HCT116 (cell line): Measurements from ENCODE around the gene SIN3B. TPM values are rescaled to one million over a fixed set of nuclear protein-coding genes. Genes with fewer than 3 reads are reported as not detected.

Source experiments
- ATAC-seq: fragments of 200-7000 bp; cut with Tn5 transposase; 2 replicates; pipeline ENCODE4 v1.9.1; 2020; ENCODE audit warnings: mild to moderate bottlenecking, moderate library complexity
- BruUV-seq: library from RNA; stranded (reverse); fragments of 400-500 nt; replicated peaks from 2 replicates; lab custom pipeline; 2021; lab: Mats Ljungman, UMichigan
- CTCF ChIA-PET: fragments of 300-600 bp; sonication (Branson Sonifier 250); formaldehyde crosslinking; loops from one replicate; lab custom pipeline; 2021; ENCODE audit warnings: antibody characterized with exemption; lab: Charles Lee
- POLR2A ChIA-PET: fragments of 300-600, 350-600 bp; sonication (Branson Sonifier 250); formaldehyde crosslinking; loops from one replicate; lab custom pipeline; 2021; ENCODE audit warnings: antibody characterized with exemption; lab: Charles Lee
- RAD21 ChIA-PET, 2 experiments: fragments of 300-600 bp; sonication (Branson Sonifier 250); formaldehyde crosslinking; loops; one replicate each; lab custom pipeline; 2023; ENCODE audit warnings: low total read pairs in 2 of 2; ENCODE audit not compliant: uncharacterized antibody in 2 of 2, unreplicated experiment in 2 of 2, low non-redundant PET in 1 of 2; lab: Charles Lee
- DNase-seq: peaks from one replicate; pipeline ENCODE4 v3.0.0-alpha.2; 2010; ENCODE audit warnings: low read depth, low spot score
- H2AFZ ChIP-seq: fragments of 200-600 bp; shearing (Covaris generic), sonication (generic); 2 replicates; pipeline ENCODE4 v1.6.1; 2017; ENCODE audit warnings: low read depth, mixed run types, mixed read lengths, antibody characterized with exemption, low read length; ENCODE audit not compliant: poor library complexity, severe bottlenecking
- H3K27ac ChIP-seq: 2 replicates; pipeline ENCODE4 v1.5.1; 2012; ENCODE audit warnings: low read depth, low read length
- H3K27me3 ChIP-seq: fragments of 200-600 bp; sonication (generic); 2 replicates; pipeline ENCODE4 v1.6.1; 2016; ENCODE audit warnings: mixed run types, low read length, mixed read lengths; ENCODE audit not compliant: insufficient read depth
- H3K36me3 ChIP-seq, 2 experiments: fragments of 200-500 bp in 1 of 2; fragments of 200-600 bp in 1 of 2; sonication (Bioruptor generic) in 1 of 2; sonication (generic) in 1 of 2; 2 replicates each; pipeline versions ENCODE4 v1.5.1 to v1.6.1; 2014 to 2016; ENCODE audit warnings: low read length in 2 of 2, inconsistent platforms in 1 of 2, mixed read lengths in 1 of 2, mixed run types in 1 of 2; ENCODE audit not compliant: insufficient read depth in 2 of 2, control insufficient read depth in 1 of 2
- H3K4me1 ChIP-seq, 2 experiments: fragments of 200-600 bp in 1 of 2; sonication (generic) in 1 of 2; 2 replicates each; pipeline versions ENCODE4 v1.5.1 to v1.6.1; 2012 to 2017; ENCODE audit warnings: low read length in 2 of 2, inconsistent platforms in 1 of 2, mild to moderate bottlenecking in 1 of 2, mixed read lengths in 1 of 2, mixed run types in 1 of 2, moderate library complexity in 1 of 2; ENCODE audit not compliant: insufficient read depth in 2 of 2, control insufficient read depth in 1 of 2
- H3K4me2 ChIP-seq: fragments of 200-600 bp; sonication (generic); 2 replicates; pipeline ENCODE4 v1.6.1; 2017; ENCODE audit warnings: mixed run types, low read length, mixed read lengths
- H3K4me3 ChIP-seq, 2 experiments: fragments of 200-600 bp in 1 of 2; sonication (generic) in 1 of 2; replicated peaks in 1 of 2; 2 replicates each; pipeline ENCODE4 v1.5.1; 2011 to 2016; ENCODE audit warnings: low read length in 2 of 2, control low read depth in 1 of 2, low read depth in 1 of 2, mild to moderate bottlenecking in 1 of 2, mixed read lengths in 1 of 2, mixed run types in 1 of 2
- H3K79me2 ChIP-seq: fragments of 200-600 bp; sonication (generic); 2 replicates; pipeline ENCODE4 v1.6.1; 2017; ENCODE audit warnings: mild to moderate bottlenecking, mixed run types, low read length, moderate library complexity, mixed read lengths; ENCODE audit not compliant: insufficient read depth
- H3K9ac ChIP-seq: fragments of 200-600 bp; sonication (generic); 2 replicates; pipeline ENCODE4 v1.6.1; 2016; ENCODE audit warnings: low read length, mixed read lengths
- H3K9me2 ChIP-seq: fragments of 200-600 bp; sonication (generic), shearing (Covaris generic); 2 replicates; pipeline ENCODE4 v1.6.1; 2017; ENCODE audit warnings: mixed run types, mild to moderate bottlenecking, moderate library complexity; ENCODE audit not compliant: insufficient read depth
- H3K9me3 ChIP-seq, 2 experiments: fragments of 200-500 bp in 1 of 2; fragments of 200-600 bp in 1 of 2; sonication (Bioruptor generic) in 1 of 2; sonication (generic) in 1 of 2; 2 replicates each; pipeline ENCODE4 v1.6.1; 2014 to 2017; ENCODE audit warnings: low read length in 2 of 2, mixed read lengths in 2 of 2, inconsistent platforms in 1 of 2, low read depth in 1 of 2, mild to moderate bottlenecking in 1 of 2, mixed run types in 1 of 2, moderate library complexity in 1 of 2; ENCODE audit not compliant: control insufficient read depth in 1 of 2, insufficient read depth in 1 of 2
- H4K20me1 ChIP-seq: fragments of 200-600 bp; sonication (generic), shearing (Covaris generic); 2 replicates; pipeline ENCODE4 v1.6.1; 2017; ENCODE audit warnings: mixed run types, mild to moderate bottlenecking, moderate library complexity; ENCODE audit not compliant: insufficient read depth
- CBX3 ChIP-seq: IDR thresholded peaks from 2 replicates; pipeline ENCODE4 v1.6.1; 2012; ENCODE audit warnings: low read depth
- CEBPB ChIP-seq: IDR thresholded peaks from 2 replicates; pipeline ENCODE4 v1.6.1; 2012; ENCODE audit warnings: low read depth
- CTCF ChIP-seq, 3 experiments: fragments of 200-600 bp in 1 of 3; sonication (generic) in 1 of 3; IDR thresholded peaks in 2 of 3; conservative IDR thresholded peaks in 1 of 3; 2 replicates each; pipeline ENCODE4 v1.5.1; 2012 to 2017; ENCODE audit warnings: low read depth in 2 of 3, low read length in 2 of 3, antibody characterized with exemption in 1 of 3, borderline replicate concordance in 1 of 3, control low read depth in 1 of 3, mild to moderate bottlenecking in 1 of 3, mixed read lengths in 1 of 3, mixed run types in 1 of 3, moderate library complexity in 1 of 3; ENCODE audit not compliant: insufficient read depth in 1 of 3
- ELF1 ChIP-seq: IDR thresholded peaks from 2 replicates; pipeline ENCODE4 v1.6.1; 2012; ENCODE audit warnings: low read depth, borderline replicate concordance
- EZH2 ChIP-seq: fragments of 200-600 bp; sonication (generic); IDR thresholded peaks from 2 replicates; pipeline ENCODE4 v1.6.1; 2017; ENCODE audit warnings: antibody characterized with exemption, mixed run types
- EZH2phosphoT487 ChIP-seq: fragments of 200-600 bp; IDR thresholded peaks from 2 replicates; pipeline ENCODE4 v1.6.1; 2018; ENCODE audit warnings: antibody characterized with exemption, borderline replicate concordance
- FOSL1 ChIP-seq: IDR thresholded peaks from 2 replicates; pipeline ENCODE4 v1.6.1; 2012; ENCODE audit warnings: low read depth
- JUND ChIP-seq: IDR thresholded peaks from 2 replicates; pipeline ENCODE4 v1.6.1; 2012
- POLR2A ChIP-seq: IDR thresholded peaks from 2 replicates; pipeline ENCODE4 v1.7.0; 2011; ENCODE audit warnings: borderline replicate concordance; ENCODE audit not compliant: insufficient read depth, insufficient read length; ENCODE audit errors: extremely low read depth
- POLR2AphosphoS5 ChIP-seq: IDR thresholded peaks from 2 replicates; pipeline ENCODE4 v1.6.1; 2011; ENCODE audit warnings: mild to moderate bottlenecking, low read depth, low read length, moderate library complexity
- RAD21 ChIP-seq: IDR thresholded peaks from 2 replicates; pipeline ENCODE4 v1.6.1; 2012; ENCODE audit warnings: low read depth, mild to moderate bottlenecking
- SIN3A ChIP-seq: IDR thresholded peaks from 2 replicates; pipeline ENCODE4 v1.6.1; 2012; ENCODE audit warnings: low read depth
- SP1 ChIP-seq: IDR thresholded peaks from 2 replicates; pipeline ENCODE4 v1.6.1; 2012; ENCODE audit warnings: low read depth
- SRF ChIP-seq: IDR thresholded peaks from 2 replicates; pipeline ENCODE4 v1.6.1; 2012; ENCODE audit warnings: low read depth
- TCF7L2 ChIP-seq: IDR thresholded peaks from 2 replicates; pipeline ENCODE4 v1.7.0; 2011; ENCODE audit warnings: borderline replicate concordance, inconsistent platforms; ENCODE audit not compliant: insufficient read depth, insufficient read length; ENCODE audit errors: extremely low read depth
- YY1 ChIP-seq: IDR thresholded peaks from 2 replicates; pipeline ENCODE4 v1.6.1; 2011; ENCODE audit warnings: low read length, low read depth, moderate library complexity, mild to moderate bottlenecking; ENCODE audit not compliant: insufficient replicate concordance; ENCODE audit errors: extremely low read depth
- ZBTB33 ChIP-seq: IDR thresholded peaks from 2 replicates; pipeline ENCODE4 v1.6.1; 2011; ENCODE audit warnings: mild to moderate bottlenecking, low read length, moderate library complexity; ENCODE audit not compliant: insufficient replicate concordance; ENCODE audit errors: extremely low read depth
- ZFX ChIP-seq: fragments of 450-650 bp; IDR thresholded peaks from 2 replicates; pipeline ENCODE4 v1.6.1; 2017
- intact Hi-C: fragments of 100-400 bp; cut with micrococcal nuclease; formaldehyde crosslinking; loops from 2 replicates; pipeline ENCODE4 v1.10.0; 2022
- total RNA-seq: library from RNA; stranded (reverse); gene quantifications from one replicate; pipeline ENCODE4 v1.2.1, GENCODE V29; 2021; ENCODE audit not compliant: unreplicated experiment
- TF ChIP-seq, protein P1 (sequence below): IDR thresholded peaks from 2 replicates; pipeline ENCODE4 v1.6.1; 2012

SIN3B gene
- total RNA-seq, 1 experiment from 2014 or later: 59.9 TPM

- TF ChIP-seq POLR2A (no peak), SP1 (no peak), CEBPB (no peak), YY1 (no peak), TCF7L2 (no peak), EZH2 (no peak), CBX3 (no peak), SIN3A (no peak), JUND (no peak), CTCF (IDR thresholded peaks at IDR 0.05 in 2 of 3, conservative IDR thresholded peaks at IDR 0.05 in 1 of 3; ENCODE audit: borderline replicate concordance in 1 of 3, insufficient read depth in 1 of 3, low read depth in 2 of 3, low read length in 2 of 3) (no peak), ZFX (no peak)
- TF ChIP-seq, all 23 proteins: peak for 0
Measured at GRCh38 chr19:16837035-16837362, 7.8 kb downstream of the SIN3B start (continued).

GRCh38 chr19:16841391-16841926, 12.3 kb downstream of the SIN3B start:
- Histone ChIP-seq H3K9ac (no peak overlapping the region), H3K4me3 (no peak overlapping the region), H2AFZ (no peak overlapping the region), H3K36me3 (peaks cover 22 to 40% of the 10 kb centered on the region in 2 experiments; a peak in 3 of 4 replicates), H4K20me1 (no peaks in the 10 kb centered on the region), H3K4me2 (no peak overlapping the region), H3K79me2 (peaks cover 26% of the 10 kb centered on the region; the same call in 1 of the 2 replicates), H3K27me3 (no peaks in the 10 kb centered on the region), H3K9me3 (no peaks in the 10 kb centered on the region), H3K27ac (no peak overlapping the region), H3K4me1 (no peaks in the 10 kb centered on the region), H3K9me2 (no peaks in the 10 kb centered on the region)
- RAD21 ChIA-PET: no interaction called here
- ATAC-seq (no peak), DNase-seq (no peak)
- POLR2A ChIA-PET: no interaction called here
- BruUV-seq: no TSS peak
- no peak for TF ChIP-seq ELF1
- TF ChIP-seq ZBTB33: no peak
- TF ChIP-seq SIN3A: no peak
- no peak for TF ChIP-seq EZH2
- TF ChIP-seq YY1: no peak
- TF ChIP-seq, protein P1, sequence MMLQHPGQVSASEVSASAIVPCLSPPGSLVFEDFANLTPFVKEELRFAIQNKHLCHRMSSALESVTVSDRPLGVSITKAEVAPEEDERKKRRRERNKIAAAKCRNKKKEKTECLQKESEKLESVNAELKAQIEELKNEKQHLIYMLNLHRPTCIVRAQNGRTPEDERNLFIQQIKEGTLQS: no peak
- TF ChIP-seq RAD21: no peak
- no peak for TF ChIP-seq ZFX
- TF ChIP-seq SRF: no peak
- no peak for TF ChIP-seq CBX3
- TF ChIP-seq EZH2phosphoT487: no peak
- TF ChIP-seq CTCF (IDR thresholded peaks at IDR 0.05 in 2 of 3, conservative IDR thresholded peaks at IDR 0.05 in 1 of 3; ENCODE audit: borderline replicate concordance in 1 of 3, insufficient read depth in 1 of 3, low read depth in 2 of 3, low read length in 2 of 3): no peak
- no peak for TF ChIP-seq POLR2AphosphoS5
- TF ChIP-seq TCF7L2: no peak
- no peak for TF ChIP-seq FOSL1
- CTCF ChIA-PET: no interaction called here
- intact Hi-C loops: no loop called here
